Amygdala (tissue), 56 donors: ENCODE data around the gene AJAP1.

Source experiments
- DNase-seq, 56 donors: peaks; one replicate each; lab custom pipeline; 2025; lab: John Stamatoyannopoulos, UW

AJAP1 gene

GRCh38 chr1:4726620-4727341 lies 72.4 kb downstream of the AJAP1 start:
- peak in 10 of 56 donors; percentile 10 to 30 (median 23) for DNase-seq

GRCh38 chr1:4728319-4729089 lies 74.1 kb downstream of the AJAP1 start:
- DNase-seq: no peak

DNA sequence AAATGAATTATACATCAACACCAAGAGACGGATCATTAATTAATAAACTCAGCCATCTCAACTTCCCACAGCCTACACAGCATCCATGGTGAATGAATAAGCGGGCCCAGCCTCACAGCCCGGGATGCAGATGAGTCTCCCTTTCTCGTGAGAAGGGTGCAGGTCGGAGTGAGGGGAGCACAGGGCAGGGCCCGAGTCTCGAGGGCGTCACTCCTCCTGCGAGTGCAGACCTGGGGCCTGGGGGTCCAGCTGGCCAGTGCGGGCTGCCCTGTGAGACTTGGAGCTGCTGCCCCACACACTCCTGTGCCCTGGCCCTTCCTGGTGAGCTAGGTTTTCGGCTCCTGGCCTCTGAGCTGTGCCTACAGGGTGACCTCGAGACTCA lies 74.7 kb downstream of the AJAP1 start:
- no peak for DNase-seq

GRCh38 chr1:4730078-4730477 lies 75.7 kb downstream of the AJAP1 start:
- no peak for DNase-seq

DNA sequence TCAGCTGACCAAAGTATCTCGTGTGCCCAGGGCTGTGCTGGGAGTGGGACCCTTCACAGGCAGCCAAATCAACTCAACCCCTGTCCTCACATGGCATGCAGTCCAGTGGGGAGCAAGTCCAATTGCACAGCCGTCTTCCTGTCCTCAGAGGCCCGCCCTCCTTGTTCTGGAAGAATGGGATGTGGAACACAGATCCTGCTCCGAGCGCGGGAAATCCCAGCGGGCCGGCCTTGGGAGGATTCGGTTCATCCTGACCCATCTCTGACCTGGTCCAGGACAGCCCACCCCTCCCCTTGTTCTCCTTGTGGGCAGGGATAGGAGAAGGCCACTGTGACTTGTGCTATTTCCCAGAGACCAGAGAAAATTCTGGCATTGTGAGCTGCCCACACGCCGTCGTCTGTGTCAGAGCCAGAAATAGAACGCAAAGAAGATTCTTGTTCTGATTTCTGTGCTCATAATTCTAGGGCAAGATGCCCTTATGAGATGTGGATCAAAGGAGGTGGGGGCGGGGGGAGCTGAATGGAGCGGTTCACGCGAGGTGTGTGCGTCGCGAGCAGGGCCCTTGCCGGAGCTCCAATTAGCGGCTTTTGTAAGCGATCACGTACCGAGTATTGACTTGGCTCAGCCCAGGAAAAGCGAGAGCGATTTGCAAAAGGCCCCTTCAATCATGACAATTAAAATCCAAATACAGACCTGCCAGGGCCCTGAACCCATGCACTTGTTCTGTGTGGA lies 79.2 kb downstream of the AJAP1 start:
- peak in 7 of 56 donors; percentile 12 to 60 (median 26) for DNase-seq

- DNase-seq: no peak
Measured at GRCh38 chr1:4734219-4734618, 79.8 kb downstream of the AJAP1 start.

DNA sequence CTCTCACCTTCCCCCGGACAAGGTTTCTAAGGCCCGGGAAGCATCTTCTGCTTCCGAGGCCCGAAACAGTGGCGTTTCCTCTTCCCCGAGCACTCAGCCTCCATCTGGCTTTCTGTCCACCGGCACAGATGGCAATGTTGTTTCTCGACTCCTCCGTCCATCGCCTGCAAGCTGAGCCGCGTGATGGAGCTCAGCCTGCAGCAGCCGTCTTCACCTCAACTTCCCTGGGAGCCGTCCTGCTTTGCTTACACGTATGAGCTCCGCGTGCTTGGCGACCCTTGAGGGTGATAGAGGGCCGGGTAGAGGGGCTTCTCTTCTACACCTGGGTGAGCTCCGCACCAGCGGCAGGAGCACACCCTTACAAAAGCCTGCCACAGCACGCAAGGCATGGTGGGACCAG lies 80.4 kb downstream of the AJAP1 start:
- DNase-seq: peak in 18 of 56 donors; percentile 11 to 44 (median 25)

GRCh38 chr1:4736254-4736653 lies 81.8 kb downstream of the AJAP1 start:
- DNase-seq: no peak

DNA sequence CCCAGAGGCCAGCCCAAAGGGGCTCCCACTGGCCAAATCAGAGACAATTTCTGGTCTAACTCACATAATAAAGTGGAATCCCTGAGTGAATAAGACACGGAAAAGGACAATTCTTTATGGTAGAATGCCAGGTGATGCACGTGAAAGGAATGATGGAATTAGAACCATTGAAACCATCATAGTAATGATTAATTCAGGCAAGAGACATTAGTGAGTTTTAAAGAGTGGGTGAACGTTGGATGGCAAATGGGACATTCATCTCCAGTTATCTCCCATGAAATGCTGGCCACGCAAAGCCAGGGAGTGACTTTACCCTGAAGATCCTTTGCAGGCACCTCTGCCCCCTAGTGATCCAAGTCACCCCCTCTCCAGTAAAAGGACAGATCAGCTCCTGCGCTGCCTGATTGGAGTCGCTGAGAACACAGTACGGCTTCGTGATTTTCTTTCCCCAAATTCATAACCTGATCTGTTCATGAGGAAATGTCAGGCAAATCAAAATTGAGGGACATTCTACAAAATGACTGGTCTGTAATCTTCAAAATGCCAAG lies 87.5 kb downstream of the AJAP1 start:
- peak in 6 of 56 donors; percentile 6 to 23 (median 12) for DNase-seq

DNA sequence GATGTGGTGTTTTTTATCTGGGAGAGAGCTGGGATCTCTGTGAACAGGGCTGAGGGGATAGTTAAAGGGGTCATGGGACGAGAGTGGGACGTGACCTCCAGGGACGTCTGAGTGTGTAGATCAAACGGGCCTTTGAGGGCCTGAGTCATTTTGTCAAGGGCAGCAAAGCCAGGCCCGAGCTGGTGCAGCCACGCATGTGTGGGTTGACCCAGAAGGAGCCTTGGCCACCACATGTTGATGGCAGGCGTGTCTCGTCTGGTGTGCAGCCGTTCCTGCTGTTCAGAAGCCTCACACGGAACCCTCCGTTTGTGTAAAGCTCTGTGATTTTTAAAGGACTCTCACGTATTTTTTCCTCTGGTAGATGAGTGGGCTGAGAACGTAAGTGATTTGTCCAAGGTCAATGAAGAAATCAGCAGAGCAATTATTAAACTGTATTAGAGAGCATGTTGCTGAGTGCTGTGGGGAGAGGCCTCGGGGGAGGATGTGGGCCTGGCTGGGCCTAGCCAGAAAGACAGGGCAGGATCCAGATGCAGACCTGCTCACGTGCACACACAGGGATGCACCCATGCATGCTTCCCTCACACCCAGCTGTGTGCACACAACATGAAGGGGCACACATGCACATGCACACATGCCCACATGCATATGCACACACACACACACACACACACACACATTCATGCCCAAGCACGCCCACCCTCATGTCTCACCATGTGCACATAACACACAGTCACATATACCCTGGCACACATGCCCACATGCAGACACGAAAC lies 89.8 kb downstream of the AJAP1 start:
- no peak for DNase-seq

GRCh38 chr1:4745560-4745959 lies 91.2 kb downstream of the AJAP1 start:
- no peak for DNase-seq

DNA sequence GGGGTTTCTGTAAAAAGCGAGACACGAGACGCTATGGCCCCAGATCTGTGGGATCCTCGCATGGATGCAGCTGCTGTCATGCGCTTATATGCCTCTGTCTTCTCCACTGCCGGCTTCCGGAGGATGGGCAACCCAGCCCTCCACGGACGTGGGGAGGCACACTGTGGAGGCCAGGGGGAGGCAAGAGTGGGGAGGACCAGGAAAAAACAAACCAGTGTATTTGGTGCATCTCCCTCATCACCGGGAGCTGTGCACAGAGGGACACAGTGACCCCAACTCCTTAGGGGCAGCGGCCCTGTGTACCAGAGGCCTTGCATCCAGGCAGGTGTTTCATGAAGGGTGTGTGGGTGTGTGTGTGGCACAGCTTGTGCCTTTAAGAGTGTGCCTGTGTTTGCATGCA lies 95.0 kb downstream of the AJAP1 start:
- DNase-seq: no peak

DNA sequence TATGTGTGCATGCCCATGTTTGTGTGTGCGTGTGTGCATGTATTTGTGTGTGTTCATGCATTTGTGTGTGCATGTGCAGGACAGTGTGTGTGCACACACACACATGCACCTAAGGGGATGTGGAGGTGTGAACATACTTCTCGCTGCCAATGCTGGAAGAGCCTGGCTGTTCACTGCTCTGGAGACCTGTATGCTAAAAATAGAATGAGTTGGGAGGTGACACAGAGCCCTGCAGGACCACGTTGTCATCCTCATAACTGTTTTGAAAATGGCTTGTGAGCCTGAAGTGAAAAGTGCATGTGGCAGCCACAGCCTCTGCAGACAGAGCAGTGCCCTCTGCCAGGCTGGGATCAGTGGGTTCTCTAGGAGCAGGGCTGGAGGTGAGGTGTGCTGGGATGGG lies 95.8 kb downstream of the AJAP1 start:
- DNase-seq: no peak

- DNase-seq: peak in 9 of 56 donors; percentile 6 to 40 (median 23)
Measured at GRCh38 chr1:4752059-4752458, 97.7 kb downstream of the AJAP1 start.

DNA sequence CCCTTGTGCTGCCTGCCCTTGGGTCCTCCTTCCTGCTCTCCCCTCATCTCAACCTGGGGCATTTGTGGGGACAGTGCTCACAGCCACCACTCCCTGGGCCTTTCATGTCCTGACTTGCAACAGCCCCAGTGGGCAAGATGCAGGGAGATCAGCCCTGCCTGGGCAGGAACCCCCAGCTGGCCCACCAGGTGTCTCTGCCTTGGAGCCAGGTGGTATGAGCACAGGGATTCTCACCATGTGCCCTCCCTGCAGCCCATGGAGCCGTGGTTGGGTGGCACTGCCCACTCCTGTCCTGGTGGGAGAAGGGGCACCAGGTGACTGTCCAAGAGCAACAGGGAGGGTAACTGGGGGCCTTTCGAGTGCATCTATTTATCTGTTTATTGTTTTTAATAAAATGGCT lies 100.4 kb downstream of the AJAP1 start:
- DNase-seq: no peak

- DNase-seq: no peak
Measured at GRCh38 chr1:4755301-4755845, 101.0 kb downstream of the AJAP1 start.

DNA sequence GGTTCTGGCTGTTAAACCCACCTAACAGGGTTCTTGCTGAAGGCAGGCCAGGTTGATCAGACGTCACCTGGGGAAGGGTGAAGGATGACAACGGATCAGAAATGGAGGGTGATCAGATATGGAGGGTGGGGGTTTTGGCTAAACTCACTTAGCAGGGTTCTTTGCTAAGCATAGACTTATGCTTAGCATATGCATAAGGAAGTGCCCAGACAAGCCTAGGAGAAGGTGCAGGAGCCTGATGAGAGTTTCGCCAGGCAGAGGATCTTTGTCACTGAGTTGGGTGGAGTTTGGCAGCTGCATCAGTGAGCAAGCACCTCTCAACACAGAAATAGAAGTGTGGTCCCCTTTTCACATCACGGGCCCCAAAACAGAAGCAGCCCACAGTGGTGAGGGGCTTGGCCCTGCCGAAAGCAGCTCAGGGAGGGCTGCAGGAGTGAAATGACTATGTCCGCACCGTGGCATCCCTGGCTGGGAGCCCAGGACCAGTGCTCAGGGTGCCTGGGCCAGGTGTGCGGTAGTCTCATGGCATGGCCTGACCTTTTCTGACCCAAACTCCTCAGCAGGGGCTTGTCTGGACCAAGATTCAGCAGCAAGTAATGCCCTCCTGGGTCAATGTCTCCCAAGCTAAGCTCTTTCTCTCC lies 101.6 kb downstream of the AJAP1 start:
- no peak for DNase-seq

DNA sequence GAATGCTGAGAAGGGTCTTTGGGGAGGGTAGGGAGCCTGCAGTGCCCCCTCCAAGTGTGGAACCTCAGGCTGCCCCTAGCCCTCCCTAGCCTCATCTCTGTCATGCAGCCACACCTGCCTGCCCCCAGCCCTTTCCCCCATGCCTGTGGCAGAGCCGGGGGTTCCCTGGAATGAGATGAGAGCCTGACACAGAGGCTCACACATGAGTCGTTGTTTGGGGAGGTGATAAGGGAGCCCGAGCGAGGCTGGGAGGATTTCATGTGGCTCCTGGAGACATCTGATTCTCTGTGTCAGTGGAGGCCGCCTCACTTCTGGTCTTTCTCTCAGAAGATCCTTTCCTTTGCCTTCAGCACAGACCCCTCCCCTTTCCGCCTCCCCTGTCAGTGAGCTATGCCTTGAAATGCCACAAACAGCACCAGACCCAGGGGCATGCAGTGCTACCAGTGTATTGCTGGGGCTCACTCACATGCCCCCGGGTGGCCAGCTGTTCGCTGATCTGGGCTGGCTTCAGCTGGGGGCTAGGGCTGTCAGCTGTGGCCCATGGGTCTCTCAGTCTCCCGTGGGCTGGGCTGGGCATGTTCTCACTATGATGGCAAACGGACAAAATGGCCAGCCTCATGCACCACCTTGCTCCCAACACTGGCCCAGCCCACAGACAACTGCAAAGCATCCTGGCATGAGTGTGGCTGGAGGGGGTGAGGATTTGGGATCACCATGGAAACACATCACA lies 102.6 kb downstream of the AJAP1 start:
- DNase-seq: no peak

GRCh38 chr1:4759671-4760070 lies 105.3 kb downstream of the AJAP1 start:
- no peak for DNase-seq
